Activated CD4-positive, alpha-beta T cell treated with anti-CD3 and anti-CD28 coated beads for 4 hours (primary cell): ENCODE results near the gene CARD19.

Experiments used
- DNase-seq, 2 donors: peaks; one replicate each; pipeline ENCODE4 v3.0.0-alpha.2; 2020

The CARD19 gene

GRCh38 chr9:93064392-93065134 lies 31.5 kb upstream of the CARD19 start:
- peak; percentile 79 to 83 for DNase-seq

GRCh38 chr9:93065135-93065720 lies 30.8 kb upstream of the CARD19 start:
- DNase-seq, result no peak

- DNase-seq, result no peak
Observed at GRCh38 chr9:93066978-93067603, 28.9 kb upstream of the CARD19 start.

GRCh38 chr9:93068956-93069355 lies 27.1 kb upstream of the CARD19 start:
- no peak for DNase-seq

GRCh38 chr9:93071464-93071863 lies 24.6 kb upstream of the CARD19 start:
- no peak for DNase-seq

GRCh38 chr9:93072383-93072795 lies 23.6 kb upstream of the CARD19 start:
- DNase-seq, result peak in 1 of 2 donors; percentile 39

GRCh38 chr9:93076101-93076791 lies 19.8 kb upstream of the CARD19 start:
- DNase-seq, result no peak

- DNase-seq, result no peak
Observed at GRCh38 chr9:93076792-93077128, 19.3 kb upstream of the CARD19 start.

GRCh38 chr9:93077367-93077766 lies 18.6 kb upstream of the CARD19 start:
- no peak for DNase-seq

- no peak for DNase-seq
Observed at GRCh38 chr9:93077811-93078210, 18.2 kb upstream of the CARD19 start.

GRCh38 chr9:93079371-93079770 lies 16.6 kb upstream of the CARD19 start:
- DNase-seq, result no peak

GRCh38 chr9:93080406-93080805 lies 15.6 kb upstream of the CARD19 start:
- DNase-seq, result no peak

- DNase-seq, result no peak
Observed at GRCh38 chr9:93081081-93081529, 14.9 kb upstream of the CARD19 start.

GRCh38 chr9:93081931-93082330 lies 14.1 kb upstream of the CARD19 start:
- DNase-seq, result peak in 1 of 2 donors; percentile 0

GRCh38 chr9:93082841-93083411 lies 13.1 kb upstream of the CARD19 start:
- peak in 1 of 2 donors; percentile 1 for DNase-seq

GRCh38 chr9:93083592-93084470 lies 12.2 kb upstream of the CARD19 start:
- DNase-seq, result peak; percentile 32 to 42

- peak in 1 of 2 donors; percentile 0 for DNase-seq
Observed at GRCh38 chr9:93084471-93084881, 11.5 kb upstream of the CARD19 start.

- DNase-seq, result peak in 1 of 2 donors; percentile 0
Observed at GRCh38 chr9:93085676-93086075, 10.3 kb upstream of the CARD19 start.

- DNase-seq, result no peak
Observed at GRCh38 chr9:93086447-93087224, 9.4 kb upstream of the CARD19 start.

GRCh38 chr9:93087971-93088655 lies 7.9 kb upstream of the CARD19 start:
- DNase-seq, result no peak

- DNase-seq, result no peak
Observed at GRCh38 chr9:93088656-93089015, 7.4 kb upstream of the CARD19 start.
